ENCODE data around the gene SERPINA9.

SERPINA9 gene

GRCh38 chr14:94461526-94462218 is 14.3 kb downstream of the SERPINA9 start:
- no peak for DNase-seq

GRCh38 chr14:94460631-94461416 is 15.2 kb downstream of the SERPINA9 start:
- no peak for DNase-seq

- DNase-seq, result no peak
Measured at GRCh38 chr14:94458558-94459205, 17.3 kb downstream of the SERPINA9 start.

GRCh38 chr14:94458096-94458495 is 17.9 kb downstream of the SERPINA9 start:
- DNase-seq, result no peak

GRCh38 chr14:94455928-94456327 is 20.1 kb downstream of the SERPINA9 start:
- DNase-seq, result no peak

GRCh38 chr14:94451826-94452225 is 24.2 kb downstream of the SERPINA9 start:
- no peak for DNase-seq

- DNase-seq, result no peak
Measured at GRCh38 chr14:94451091-94451771, 24.8 kb downstream of the SERPINA9 start.

GRCh38 chr14:94450722-94451090 is 25.3 kb downstream of the SERPINA9 start:
- DNase-seq, result no peak

- DNase-seq, result no peak
Measured at GRCh38 chr14:94449930-94450329, 26.1 kb downstream of the SERPINA9 start.

GRCh38 chr14:94448071-94448808 is 27.8 kb downstream of the SERPINA9 start:
- DNase-seq, result no peak

GRCh38 chr14:94447206-94447605 is 28.8 kb downstream of the SERPINA9 start:
- DNase-seq, result no peak

- DNase-seq, result no peak
Measured at GRCh38 chr14:94446126-94446525, 29.9 kb downstream of the SERPINA9 start.

GRCh38 chr14:94445003-94445402 is 31.0 kb downstream of the SERPINA9 start:
- no peak for DNase-seq

- DNase-seq, result no peak
Measured at GRCh38 chr14:94441531-94442205, 34.3 kb downstream of the SERPINA9 start.

GRCh38 chr14:94441130-94441529 is 34.9 kb downstream of the SERPINA9 start:
- DNase-seq, result no peak

- DNase-seq, result no peak
Measured at GRCh38 chr14:94439453-94440057, 36.4 kb downstream of the SERPINA9 start.

GRCh38 chr14:94428610-94429009 is 47.4 kb downstream of the SERPINA9 start:
- no peak for DNase-seq

GRCh38 chr14:94427016-94427613 is 48.9 kb downstream of the SERPINA9 start:
- DNase-seq, result no peak

- DNase-seq, result no peak
Measured at GRCh38 chr14:94426526-94426925, 49.5 kb downstream of the SERPINA9 start.

- DNase-seq, result no peak
Measured at GRCh38 chr14:94424371-94424770, 51.6 kb downstream of the SERPINA9 start.

- no peak for DNase-seq
Measured at GRCh38 chr14:94423453-94424056, 52.4 kb downstream of the SERPINA9 start.

All from NCI-H510A treated with DMSO at 0.1 percent for 48 hours (cell line).